Fibroblast of villous mesenchyme (primary cell): ENCODE measurements around the gene TRIM3. TPM values are rescaled to one million over a fixed set of nuclear protein-coding genes. Genes with fewer than 3 reads are reported as not detected.

ENCODE experiments used
- DNase-seq: peaks from one replicate; pipeline ENCODE4 v3.0.0-alpha.2; 2010; ENCODE audit warnings: low read depth
- H3K4me3 ChIP-seq: 2 replicates; pipeline ENCODE4 v1.5.1; 2011; ENCODE audit warnings: low read depth, mild to moderate bottlenecking, low read length
- total RNA-seq: library from RNA; depleted of rRNA; stranded (reverse); fragments of >200 nt; gene quantifications from 2 replicates; pipeline ENCODE4 v1.2.3, GENCODE V29; 2012
- TF ChIP-seq, protein P1 (sequence below): IDR thresholded peaks from 2 replicates; pipeline ENCODE4 v1.5.1; 2012; ENCODE audit warnings: low read depth, mild to moderate bottlenecking, low read length; ENCODE audit not compliant: insufficient read depth

TRIM3 gene
- total RNA-seq, 1 donor = 22.0 TPM

DNA sequence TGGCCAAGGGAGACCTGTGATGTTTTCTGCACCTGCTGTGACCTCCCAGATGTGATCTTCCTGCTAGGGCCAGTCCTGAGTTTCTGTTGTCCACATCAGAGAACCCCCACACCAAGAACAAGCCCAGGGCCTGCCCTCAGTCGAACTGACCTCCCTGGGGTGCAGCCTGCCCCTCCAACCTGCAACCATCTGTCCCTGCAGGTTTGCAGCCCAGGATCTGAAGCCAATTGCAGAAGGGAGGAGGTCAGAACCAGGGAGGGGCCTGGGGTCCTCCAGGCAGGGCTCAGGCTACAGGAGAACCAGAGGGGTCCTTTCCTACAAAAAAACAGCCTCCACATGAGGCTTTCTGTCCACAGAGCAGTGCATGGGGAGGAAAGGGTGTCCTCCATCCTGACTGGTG lies 807 bp downstream of the TRIM3 start:
- no peak for DNase-seq
- H3K4me3 ChIP-seq = peak overlapping the region; percentile 90
- TF ChIP-seq, protein P1, sequence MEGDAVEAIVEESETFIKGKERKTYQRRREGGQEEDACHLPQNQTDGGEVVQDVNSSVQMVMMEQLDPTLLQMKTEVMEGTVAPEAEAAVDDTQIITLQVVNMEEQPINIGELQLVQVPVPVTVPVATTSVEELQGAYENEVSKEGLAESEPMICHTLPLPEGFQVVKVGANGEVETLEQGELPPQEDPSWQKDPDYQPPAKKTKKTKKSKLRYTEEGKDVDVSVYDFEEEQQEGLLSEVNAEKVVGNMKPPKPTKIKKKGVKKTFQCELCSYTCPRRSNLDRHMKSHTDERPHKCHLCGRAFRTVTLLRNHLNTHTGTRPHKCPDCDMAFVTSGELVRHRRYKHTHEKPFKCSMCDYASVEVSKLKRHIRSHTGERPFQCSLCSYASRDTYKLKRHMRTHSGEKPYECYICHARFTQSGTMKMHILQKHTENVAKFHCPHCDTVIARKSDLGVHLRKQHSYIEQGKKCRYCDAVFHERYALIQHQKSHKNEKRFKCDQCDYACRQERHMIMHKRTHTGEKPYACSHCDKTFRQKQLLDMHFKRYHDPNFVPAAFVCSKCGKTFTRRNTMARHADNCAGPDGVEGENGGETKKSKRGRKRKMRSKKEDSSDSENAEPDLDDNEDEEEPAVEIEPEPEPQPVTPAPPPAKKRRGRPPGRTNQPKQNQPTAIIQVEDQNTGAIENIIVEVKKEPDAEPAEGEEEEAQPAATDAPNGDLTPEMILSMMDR = no peak

DNA sequence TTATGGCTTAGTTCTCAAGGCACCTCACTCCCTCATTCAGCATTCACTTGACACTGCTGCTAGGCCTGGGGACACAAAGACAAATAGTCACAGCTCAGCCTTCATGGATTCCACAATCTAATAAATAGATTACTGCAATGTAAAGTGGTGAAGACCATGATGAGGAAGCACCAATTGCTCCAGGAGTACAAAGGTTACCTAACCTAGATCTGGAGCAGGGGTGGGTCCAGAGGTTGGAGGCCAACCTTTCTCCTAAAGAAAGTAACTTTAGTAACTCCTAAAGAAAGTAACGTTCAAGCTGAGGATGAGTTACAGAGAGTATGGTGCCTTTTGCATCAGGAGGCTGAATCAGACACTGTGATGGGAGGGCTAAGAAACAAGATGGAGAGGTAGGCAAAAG lies 4.1 kb downstream of the TRIM3 start:
- TF ChIP-seq, protein P1 = no peak
- no peak for DNase-seq
- no peak overlapping the region for H3K4me3 ChIP-seq

DNA sequence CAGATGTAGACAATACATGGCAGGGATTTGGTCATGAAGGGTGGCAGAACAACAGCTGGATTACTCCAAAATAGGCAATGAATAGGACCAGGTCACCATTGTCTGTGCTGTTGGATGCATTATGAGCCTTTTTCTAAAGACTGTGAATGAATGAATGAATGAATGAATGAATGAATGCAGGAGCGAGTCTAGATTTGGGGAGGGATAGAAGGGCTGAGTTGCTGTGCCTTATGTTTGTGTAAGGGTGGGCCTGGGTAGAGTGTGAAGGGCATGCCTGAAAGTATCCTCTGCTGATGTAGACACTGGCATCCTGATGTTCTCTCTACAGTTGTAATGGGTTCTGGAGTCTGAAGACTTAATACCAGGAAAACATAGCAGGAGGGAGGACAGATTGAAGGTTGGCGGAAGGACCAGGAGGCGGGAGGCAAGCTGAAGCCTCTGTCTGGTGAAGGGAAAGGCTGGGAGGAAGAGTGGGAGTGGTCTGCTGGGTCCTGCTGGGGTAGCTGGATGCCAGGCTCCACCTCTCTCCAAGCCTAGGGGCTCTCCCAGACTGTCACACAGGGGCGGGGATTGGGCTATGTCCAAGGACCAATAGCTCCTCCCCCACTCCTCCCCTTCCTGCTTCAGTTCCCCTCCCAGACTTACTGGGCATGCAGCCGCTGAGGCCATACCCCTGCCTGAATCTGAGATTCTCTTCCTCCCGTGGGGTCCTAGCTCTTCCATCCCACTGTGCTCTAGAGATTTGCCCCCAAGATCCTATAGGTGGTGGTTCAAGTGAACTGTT lies 4.8 kb downstream of the TRIM3 start:
- peak; percentile 92 for DNase-seq
- TF ChIP-seq, protein P1 = no peak
- H3K4me3 ChIP-seq = no peak overlapping the region

DNA sequence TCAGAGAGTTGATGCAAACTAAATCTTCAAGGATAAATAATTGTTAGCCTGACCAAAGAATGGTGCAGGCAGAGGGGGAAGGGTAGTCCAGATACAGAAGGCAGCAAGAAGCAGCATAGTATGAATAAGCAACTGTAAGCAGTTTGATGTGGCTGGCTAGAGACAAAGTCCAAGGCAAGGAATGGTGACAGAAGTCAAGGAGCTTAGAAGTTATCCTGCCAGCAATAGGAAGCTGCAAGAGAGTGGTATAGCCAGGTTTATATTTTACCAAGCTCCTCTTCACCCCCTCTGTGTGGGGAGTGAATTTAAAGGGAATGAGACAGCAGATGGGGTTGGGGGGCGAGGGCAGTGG lies 14.7 kb downstream of the TRIM3 start:
- no peak for DNase-seq
- TF ChIP-seq, protein P1 = no peak

DNA sequence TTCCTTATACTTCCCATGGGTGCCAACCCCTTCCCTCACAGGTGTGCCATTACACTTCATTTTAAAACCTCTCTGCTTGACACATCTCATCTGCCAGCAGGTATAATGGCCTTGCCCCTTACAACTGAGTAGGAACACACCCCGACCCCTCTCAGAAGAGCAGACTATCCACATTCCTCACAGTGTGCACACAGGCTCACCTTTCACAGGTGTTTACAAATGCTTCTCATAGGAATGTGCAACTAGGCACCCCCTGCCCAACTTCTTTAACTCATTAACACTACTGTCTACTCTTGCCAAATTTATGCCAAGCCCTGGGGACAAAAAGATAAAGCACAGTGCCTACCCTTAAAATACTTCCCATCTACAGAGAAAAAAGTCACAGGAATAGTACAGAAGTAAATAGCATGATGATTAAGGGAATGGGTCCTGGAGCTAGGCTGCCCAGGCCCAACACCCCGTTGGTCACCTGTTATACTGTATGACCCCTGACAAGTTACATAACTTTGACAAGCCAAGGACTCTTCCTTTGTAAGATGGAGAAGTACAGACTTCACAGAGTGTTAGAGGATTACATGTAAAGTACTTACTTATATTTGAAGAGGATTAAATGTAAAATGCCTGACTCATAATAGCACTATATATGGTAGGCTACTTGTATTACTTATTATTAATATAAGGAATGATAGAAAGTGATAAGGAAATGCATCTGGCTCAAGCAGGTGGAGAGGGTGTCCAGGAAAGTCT lies 15.2 kb downstream of the TRIM3 start:
- no peak overlapping the region for H3K4me3 ChIP-seq
- DNase-seq = no peak
- TF ChIP-seq, protein P1 = no peak

More for the DNA sequence above, 14.7 kb downstream of the TRIM3 start:
- no peak overlapping the region for H3K4me3 ChIP-seq

DNA sequence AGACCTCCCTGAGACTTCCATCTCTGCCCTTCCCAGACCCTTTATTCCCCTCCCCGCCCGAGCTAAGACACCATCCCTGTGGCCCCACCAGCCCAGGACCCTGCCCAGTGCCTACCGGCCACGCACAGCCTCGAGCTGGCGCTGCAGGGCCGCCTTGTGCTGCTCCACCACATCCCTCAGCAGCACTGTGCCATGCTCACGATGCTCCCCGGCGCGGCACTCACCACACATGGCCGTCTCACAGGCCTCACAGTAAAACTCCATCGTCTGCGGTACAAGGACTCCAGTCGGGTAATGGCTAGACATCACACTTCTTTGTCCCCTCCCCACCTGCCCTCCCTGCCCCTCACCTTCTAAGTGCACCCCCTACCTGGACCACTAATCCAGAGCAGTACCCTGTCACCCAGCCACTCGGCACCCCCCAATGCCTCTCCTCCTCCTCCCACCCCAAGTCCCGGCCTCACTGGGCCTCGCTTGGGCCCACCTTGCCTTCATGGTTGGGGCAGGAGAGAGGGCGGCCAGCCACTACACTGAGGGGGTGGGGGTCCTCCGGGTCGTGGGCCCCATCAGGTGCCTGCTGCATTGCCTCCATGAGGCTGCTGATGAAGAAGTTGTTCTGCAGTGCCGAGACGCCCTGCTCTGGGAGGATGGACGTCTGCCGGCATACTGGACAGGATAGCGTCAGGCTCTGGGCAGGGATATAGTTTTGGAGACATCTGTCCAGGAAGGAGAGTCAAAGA lies 16.0 kb downstream of the TRIM3 start:
- no peak for DNase-seq
- TF ChIP-seq, protein P1 = no peak
- H3K4me3 ChIP-seq = no peak overlapping the region
